Neural cell (in vitro differentiated cells): ENCODE data around the gene STXBP5.

Experiments
- SMC3 ChIP-seq: fragments of 450-650 bp; conservative IDR thresholded peaks from 2 replicates; pipeline ENCODE4 v1.6.1; 2014; ENCODE audit warnings: antibody characterized with exemption, mild to moderate bottlenecking, moderate library complexity; ENCODE audit not compliant: poor library complexity
- TF ChIP-seq, protein P1 (sequence below): fragments of 450-650 bp; IDR thresholded peaks from 2 replicates; pipeline ENCODE4 v1.5.1; 2014; ENCODE audit warnings: antibody characterized with exemption, mild to moderate bottlenecking, moderate library complexity; ENCODE audit not compliant: poor library complexity, severe bottlenecking

DNA sequence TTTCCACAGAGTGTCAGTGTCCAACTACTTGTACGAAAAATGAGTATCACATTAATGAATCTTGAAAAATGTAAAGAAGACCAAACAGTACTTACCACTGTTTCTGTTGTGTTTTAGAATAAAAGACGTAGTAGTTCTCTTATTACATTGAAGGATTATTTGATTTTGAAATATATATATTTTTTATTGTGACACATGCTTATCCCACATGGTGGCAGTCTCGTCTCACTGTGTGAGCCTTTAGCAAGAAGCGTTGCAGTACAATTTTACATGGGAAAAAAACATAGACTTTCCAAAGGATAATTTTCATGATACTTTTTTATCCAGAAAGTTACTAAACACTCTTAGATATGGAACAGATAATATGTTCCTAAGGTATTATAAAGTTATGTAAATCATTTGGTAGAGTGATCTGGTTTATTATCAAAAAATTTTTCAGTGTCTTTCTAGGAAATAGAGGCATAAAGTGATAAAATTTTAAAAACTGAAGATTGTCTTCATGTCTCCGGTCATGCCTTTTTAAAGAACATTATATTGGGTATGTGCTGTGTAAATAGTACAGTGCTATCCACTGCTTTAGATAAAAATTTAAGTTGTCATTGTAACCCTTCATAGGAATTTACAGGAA, 186.8 kb downstream of the STXBP5 start:
- peak; percentile 92 for TF ChIP-seq SMC3
- TF ChIP-seq, protein P1, sequence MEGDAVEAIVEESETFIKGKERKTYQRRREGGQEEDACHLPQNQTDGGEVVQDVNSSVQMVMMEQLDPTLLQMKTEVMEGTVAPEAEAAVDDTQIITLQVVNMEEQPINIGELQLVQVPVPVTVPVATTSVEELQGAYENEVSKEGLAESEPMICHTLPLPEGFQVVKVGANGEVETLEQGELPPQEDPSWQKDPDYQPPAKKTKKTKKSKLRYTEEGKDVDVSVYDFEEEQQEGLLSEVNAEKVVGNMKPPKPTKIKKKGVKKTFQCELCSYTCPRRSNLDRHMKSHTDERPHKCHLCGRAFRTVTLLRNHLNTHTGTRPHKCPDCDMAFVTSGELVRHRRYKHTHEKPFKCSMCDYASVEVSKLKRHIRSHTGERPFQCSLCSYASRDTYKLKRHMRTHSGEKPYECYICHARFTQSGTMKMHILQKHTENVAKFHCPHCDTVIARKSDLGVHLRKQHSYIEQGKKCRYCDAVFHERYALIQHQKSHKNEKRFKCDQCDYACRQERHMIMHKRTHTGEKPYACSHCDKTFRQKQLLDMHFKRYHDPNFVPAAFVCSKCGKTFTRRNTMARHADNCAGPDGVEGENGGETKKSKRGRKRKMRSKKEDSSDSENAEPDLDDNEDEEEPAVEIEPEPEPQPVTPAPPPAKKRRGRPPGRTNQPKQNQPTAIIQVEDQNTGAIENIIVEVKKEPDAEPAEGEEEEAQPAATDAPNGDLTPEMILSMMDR, result peak; percentile 84
